ENCODE results near the gene MIPOL1.

Gene MIPOL1

DNA sequence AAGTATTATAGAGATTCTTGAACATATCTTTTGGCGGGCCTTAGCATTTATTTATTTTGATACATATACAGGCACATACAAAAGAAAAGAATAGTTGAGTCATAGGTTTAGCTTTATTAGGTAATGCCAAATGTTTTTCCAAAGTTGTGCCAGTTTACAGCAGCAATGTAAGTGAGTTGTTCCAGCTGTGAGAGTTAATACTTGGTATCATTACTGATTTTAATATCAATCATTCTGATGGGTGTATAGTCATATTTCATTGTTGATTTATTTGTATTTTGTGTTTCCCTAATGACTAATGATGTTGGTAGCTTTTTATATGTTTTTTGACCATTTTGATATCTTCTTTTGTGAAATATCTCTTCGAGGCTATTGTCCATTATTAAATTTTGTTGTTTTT is 122.4 kb downstream of the MIPOL1 start:
- POLR2A ChIA-PET = no interaction called here

DNA sequence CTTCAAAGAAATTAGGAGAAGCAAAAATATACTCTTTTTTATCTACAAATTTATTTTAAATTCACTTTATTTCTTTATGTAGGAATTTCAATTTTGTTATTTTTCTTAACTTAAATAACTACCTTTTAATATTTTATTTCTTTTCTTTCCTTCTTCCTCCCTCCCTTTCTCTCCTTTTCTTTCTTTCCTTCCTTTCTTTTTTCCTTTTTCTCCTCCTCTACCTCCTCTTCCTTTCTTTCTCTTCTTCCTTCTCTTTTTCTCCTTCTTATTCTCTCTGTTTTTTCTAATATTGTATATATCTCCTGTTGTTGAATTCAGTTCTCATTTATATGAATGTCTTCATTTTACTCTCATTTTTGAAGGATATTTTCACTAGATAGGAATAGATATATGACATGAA is 127.6 kb downstream of the MIPOL1 start:
- Histone ChIP-seq H3K27ac (ENCODE audit: extremely low read depth, low read depth, low read length) (no peak overlapping the region), H3K4me1 (ENCODE audit: control insufficient read depth, insufficient read depth, low read length) (no peaks in the 10 kb centered on the region), H3K36me3 (ENCODE audit: control insufficient read depth in 2 of 2, insufficient read depth in 1 of 2, low read length in 2 of 2) (no peaks in the 10 kb centered on the region), H3K4me3 (ENCODE audit: low read depth, low read length) (no peak overlapping the region), H3K9me3 (ENCODE audit: control insufficient read depth, insufficient read depth, low read depth, low read length) (no peaks in the 10 kb centered on the region)
- CTCF ChIA-PET = no interaction called here
- TF ChIP-seq ZNF2 (tag by site-specific recombination; IDR thresholded peaks at IDR 0.05) = no peak
- no peak for TF ChIP-seq ZNF416 (tag by site-specific recombination; IDR thresholded peaks at IDR 0.05)
- no peak for TF ChIP-seq ZNF529 (tag by site-specific recombination; IDR thresholded peaks at IDR 0.05; ENCODE audit: insufficient replicate concordance)
- TF ChIP-seq ZNF221 (tag by site-specific recombination; IDR thresholded peaks at IDR 0.05; ENCODE audit: borderline replicate concordance) = no peak
- TF ChIP-seq ZSCAN23 (tag by site-specific recombination; IDR thresholded peaks at IDR 0.05) = no peak
- TF ChIP-seq ZNF830 (tag by site-specific recombination; IDR thresholded peaks at IDR 0.05; ENCODE audit: low read depth) = no peak
- TF ChIP-seq ZNF624 (tag by site-specific recombination; IDR thresholded peaks at IDR 0.05) = no peak
- TF ChIP-seq, protein P1, sequence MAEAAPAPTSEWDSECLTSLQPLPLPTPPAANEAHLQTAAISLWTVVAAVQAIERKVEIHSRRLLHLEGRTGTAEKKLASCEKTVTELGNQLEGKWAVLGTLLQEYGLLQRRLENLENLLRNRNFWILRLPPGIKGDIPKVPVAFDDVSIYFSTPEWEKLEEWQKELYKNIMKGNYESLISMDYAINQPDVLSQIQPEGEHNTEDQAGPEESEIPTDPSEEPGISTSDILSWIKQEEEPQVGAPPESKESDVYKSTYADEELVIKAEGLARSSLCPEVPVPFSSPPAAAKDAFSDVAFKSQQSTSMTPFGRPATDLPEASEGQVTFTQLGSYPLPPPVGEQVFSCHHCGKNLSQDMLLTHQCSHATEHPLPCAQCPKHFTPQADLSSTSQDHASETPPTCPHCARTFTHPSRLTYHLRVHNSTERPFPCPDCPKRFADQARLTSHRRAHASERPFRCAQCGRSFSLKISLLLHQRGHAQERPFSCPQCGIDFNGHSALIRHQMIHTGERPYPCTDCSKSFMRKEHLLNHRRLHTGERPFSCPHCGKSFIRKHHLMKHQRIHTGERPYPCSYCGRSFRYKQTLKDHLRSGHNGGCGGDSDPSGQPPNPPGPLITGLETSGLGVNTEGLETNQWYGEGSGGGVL (tag by site-specific recombination; IDR thresholded peaks at IDR 0.05) = no peak
- TF ChIP-seq HIC1 (tag by site-specific recombination; IDR thresholded peaks at IDR 0.05) = no peak
- no peak for TF ChIP-seq ZNF280D (tag by site-specific recombination; IDR thresholded peaks at IDR 0.05)
- TF ChIP-seq ZBTB48 (tag by site-specific recombination; IDR thresholded peaks at IDR 0.05) = no peak
- TF ChIP-seq ZSCAN5A (tag by site-specific recombination; IDR thresholded peaks at IDR 0.05) = no peak
- TF ChIP-seq KLF8 (tag by site-specific recombination; IDR thresholded peaks at IDR 0.05) = no peak
- no peak for TF ChIP-seq ZFHX2 (tag by site-specific recombination; conservative IDR thresholded peaks at IDR 0.05)
- TF ChIP-seq ZNF645 (tag by site-specific recombination; IDR thresholded peaks at IDR 0.05) = no peak
- TF ChIP-seq ZBTB10 (tag by site-specific recombination; IDR thresholded peaks at IDR 0.05) = no peak
- TF ChIP-seq ZNF423 (tag by site-specific recombination; IDR thresholded peaks at IDR 0.05) = no peak
- TF ChIP-seq ZNF19 (tag by site-specific recombination; IDR thresholded peaks at IDR 0.05; ENCODE audit: low read depth) = no peak
- TF ChIP-seq ZNF76 (tag by site-specific recombination; IDR thresholded peaks at IDR 0.05; ENCODE audit: borderline replicate concordance, low read depth) = no peak
- TF ChIP-seq ZNF610 (tag by site-specific recombination; IDR thresholded peaks at IDR 0.05; ENCODE audit: borderline replicate concordance) = no peak
- POLR2A ChIA-PET = no interaction called here

More for the DNA sequence above, 122.4 kb downstream of the MIPOL1 start:
- H3K4me3 ChIP-seq (ENCODE audit: low read depth, low read length) = no peak overlapping the region
- no peaks in the 10 kb centered on the region for H3K9me3 ChIP-seq (ENCODE audit: control insufficient read depth, insufficient read depth, low read depth, low read length)
- no peaks in the 10 kb centered on the region for H3K36me3 ChIP-seq (ENCODE audit: control insufficient read depth in 2 of 2, insufficient read depth in 1 of 2, low read length in 2 of 2)
- H3K4me1 ChIP-seq (ENCODE audit: control insufficient read depth, insufficient read depth, low read length) = no peaks in the 10 kb centered on the region
- H3K27ac ChIP-seq (ENCODE audit: extremely low read depth, low read depth, low read length) = no peak overlapping the region
- CTCF ChIA-PET = interaction anchor here (0.6 kb wide), 1 partner anchor 97 kb away, joined by 3 read pairs; no protein-coding TSS in a partner anchor
- TF ChIP-seq ZNF580 (tag by site-specific recombination; IDR thresholded peaks at IDR 0.05) (no peak), ZNF654 (tag by site-specific recombination; IDR thresholded peaks at IDR 0.05; ENCODE audit: low read depth) (no peak), EGR2 (tag by site-specific recombination; IDR thresholded peaks at IDR 0.05; ENCODE audit: low read depth) (no peak), ZFP37 (tag by site-specific recombination; IDR thresholded peaks at IDR 0.05) (no peak), GLI2 (tag by site-specific recombination; IDR thresholded peaks at IDR 0.05; ENCODE audit: borderline replicate concordance, low read depth) (no peak)
